T-helper 2 cell treated with Interferon-gamma antibody and Interleukin-4, amounts not matched to agents 5 μg/mL and 100 μg/mL, for 36 hours (primary cell): ENCODE data around the gene BSPRY.
A peak's percentile ranks its signal among the peaks of the same experiment; 100 is the strongest.
"Not testable (repeated sequence)": the region's sequence is repeated elsewhere in the genome, so short reads cannot be mapped to it uniquely, and the experiment has no call there.

Experiments used
- DNase-seq: peaks from one replicate; pipeline ENCODE4 v3.0.0; 2021; ENCODE audit warnings: low spot score
- H3K27ac Mint-ChIP-seq: one replicate; pipeline ENCODE4 v1.8.0; 2021; ENCODE audit warnings: mild to moderate bottlenecking, mixed read lengths
- H3K27me3 Mint-ChIP-seq: one replicate; pipeline ENCODE4 v1.8.0; 2021; ENCODE audit warnings: low read depth, mixed read lengths
- H3K36me3 Mint-ChIP-seq: one replicate; pipeline ENCODE4 v1.8.0; 2021; ENCODE audit warnings: low read depth, mixed read lengths
- H3K4me1 Mint-ChIP-seq: one replicate; pipeline ENCODE4 v1.8.0; 2021; ENCODE audit warnings: low read depth, mixed read lengths
- H3K4me3 Mint-ChIP-seq: one replicate; pipeline ENCODE4 v1.8.0; 2022; ENCODE audit warnings: mild to moderate bottlenecking, moderate library complexity, mixed read lengths
- H3K9me3 Mint-ChIP-seq: one replicate; pipeline ENCODE4 v1.8.0; 2021; ENCODE audit warnings: mixed read lengths

BSPRY gene

GRCh38 chr9:113369855-113370140 lies 20.5 kb downstream of the BSPRY start:
- Mint-ChIP-seq H3K27ac (no peak overlapping the region), H3K9me3 (no peaks in the 10 kb centered on the region), H3K4me3 (no peak overlapping the region), H3K27me3 (no peaks in the 10 kb centered on the region), H3K4me1 (no peaks in the 10 kb centered on the region), H3K36me3 (peaks cover 11% of the 10 kb centered on the region)
- DNase-seq = no peak

- peaks cover 5% of the 10 kb centered on the region for H3K4me1 Mint-ChIP-seq
- no peak overlapping the region for H3K27ac Mint-ChIP-seq
- peaks cover 15% of the 10 kb centered on the region for H3K36me3 Mint-ChIP-seq
- H3K27me3 Mint-ChIP-seq = no peaks in the 10 kb centered on the region
- no peaks in the 10 kb centered on the region for H3K9me3 Mint-ChIP-seq
- H3K4me3 Mint-ChIP-seq = no peak overlapping the region
- DNase-seq = no peak
Observed at GRCh38 chr9:113370806-113371325, 21.5 kb downstream of the BSPRY start.

GRCh38 chr9:113372059-113372458 lies 22.7 kb downstream of the BSPRY start:
- H3K4me1 Mint-ChIP-seq = peaks cover 5% of the 10 kb centered on the region
- peaks cover 15% of the 10 kb centered on the region for H3K36me3 Mint-ChIP-seq
- no peaks in the 10 kb centered on the region for H3K27me3 Mint-ChIP-seq
- H3K4me3 Mint-ChIP-seq = no peak overlapping the region
- no peak overlapping the region for H3K27ac Mint-ChIP-seq
- no peak for DNase-seq
- H3K9me3 Mint-ChIP-seq = no peaks in the 10 kb centered on the region

GRCh38 chr9:113373256-113373655 lies 23.9 kb downstream of the BSPRY start:
- no peak for DNase-seq
- Mint-ChIP-seq H3K27me3 (no peaks in the 10 kb centered on the region), H3K36me3 (peaks cover 15% of the 10 kb centered on the region), H3K4me1 (peaks cover 5% of the 10 kb centered on the region), H3K27ac (no peak overlapping the region), H3K4me3 (no peak overlapping the region), H3K9me3 (no peaks in the 10 kb centered on the region)

GRCh38 chr9:113373676-113374392 lies 24.5 kb downstream of the BSPRY start:
- Mint-ChIP-seq H3K4me3 (no peak overlapping the region), H3K4me1 (peaks cover 5% of the 10 kb centered on the region), H3K27me3 (no peaks in the 10 kb centered on the region), H3K36me3 (peaks cover 15% of the 10 kb centered on the region), H3K27ac (no peak overlapping the region), H3K9me3 (no peaks in the 10 kb centered on the region)
- no peak for DNase-seq

GRCh38 chr9:113375057-113376023 lies 26.0 kb downstream of the BSPRY start:
- Mint-ChIP-seq H3K36me3 (peaks cover 15% of the 10 kb centered on the region), H3K4me1 (peaks cover 5% of the 10 kb centered on the region), H3K27ac (peak overlapping the region; percentile 70), H3K9me3 (no peaks in the 10 kb centered on the region), H3K27me3 (no peaks in the 10 kb centered on the region), H3K4me3 (peak overlapping the region; percentile 91)
- no peak for DNase-seq

GRCh38 chr9:113376634-113377567 lies 27.6 kb downstream of the BSPRY start, which contains the start of gene HDHD3:
TSS of gene HDHD3 (minus strand) at chr9:113376986. CDS start at chr9:113374354, 2,632 bp downstream.
- no peaks in the 10 kb centered on the region for H3K9me3 Mint-ChIP-seq
- peak within 1 kb of the TSS; percentile 85 for H3K27ac Mint-ChIP-seq
- no peaks in the 10 kb centered on the region for H3K27me3 Mint-ChIP-seq
- DNase-seq = peak; percentile 81
- peak within 1 kb of the TSS; percentile 91 for H3K4me3 Mint-ChIP-seq
- peaks cover 15% of the 10 kb centered on the region for H3K36me3 Mint-ChIP-seq
- peaks cover 7% of the 10 kb centered on the region for H3K4me1 Mint-ChIP-seq

- not testable (repeated sequence) for H3K27me3 Mint-ChIP-seq, H3K27ac Mint-ChIP-seq, H3K4me3 Mint-ChIP-seq, H3K4me1 Mint-ChIP-seq, H3K9me3 Mint-ChIP-seq, DNase-seq
- peaks cover 10% of the 10 kb centered on the region for H3K36me3 Mint-ChIP-seq
Observed at GRCh38 chr9:113379094-113379828, 29.9 kb downstream of the BSPRY start.

- DNase-seq, H3K4me1 Mint-ChIP-seq, H3K9me3 Mint-ChIP-seq, H3K27me3 Mint-ChIP-seq, H3K36me3 Mint-ChIP-seq, H3K4me3 Mint-ChIP-seq, H3K27ac Mint-ChIP-seq: not testable (repeated sequence)
Observed at GRCh38 chr9:113379829-113380210, 30.5 kb downstream of the BSPRY start.

- peaks cover 2% of the 10 kb centered on the region for H3K4me1 Mint-ChIP-seq
- no peaks in the 10 kb centered on the region for H3K36me3 Mint-ChIP-seq
- H3K9me3 Mint-ChIP-seq = no peaks in the 10 kb centered on the region
- H3K27ac Mint-ChIP-seq = no peak overlapping the region
- no peak for DNase-seq
- H3K4me3 Mint-ChIP-seq = no peak overlapping the region
- H3K27me3 Mint-ChIP-seq = no peaks in the 10 kb centered on the region
Observed at GRCh38 chr9:113380869-113381378, 31.6 kb downstream of the BSPRY start.

GRCh38 chr9:113381441-113381840 lies 32.1 kb downstream of the BSPRY start:
- not testable (repeated sequence) for H3K27ac Mint-ChIP-seq, H3K36me3 Mint-ChIP-seq, H3K4me1 Mint-ChIP-seq, DNase-seq, H3K4me3 Mint-ChIP-seq, H3K27me3 Mint-ChIP-seq, H3K9me3 Mint-ChIP-seq

- Mint-ChIP-seq H3K27ac (no peak overlapping the region), H3K27me3 (no peaks in the 10 kb centered on the region)
Observed at GRCh38 chr9:113381909-113382411, 32.6 kb downstream of the BSPRY start.

More at GRCh38 chr9:113381909-113382411, 32.6 kb downstream of the BSPRY start:
- Mint-ChIP-seq H3K4me1 (peaks cover 2% of the 10 kb centered on the region), H3K4me3 (no peak overlapping the region), H3K9me3 (no peaks in the 10 kb centered on the region), H3K36me3 (peaks cover 6% of the 10 kb centered on the region)
- no peak for DNase-seq
